Activated naive CD4-positive, alpha-beta T cell treated with anti-CD3 and anti-CD28 coated beads, Interleukin-2, amount 50 U/mL, for 24 hours (primary cell): Measurements from ENCODE around the gene FBXO28.

Source experiments
- H3K27ac Mint-ChIP-seq: one replicate; pipeline ENCODE4 v1.8.0; 2021; ENCODE audit warnings: mild to moderate bottlenecking, mixed read lengths
- H3K27me3 Mint-ChIP-seq: one replicate; pipeline ENCODE4 v1.8.0; 2021; ENCODE audit warnings: mixed read lengths
- H3K36me3 Mint-ChIP-seq: one replicate; pipeline ENCODE4 v1.8.0; 2021; ENCODE audit warnings: mixed read lengths
- H3K4me1 Mint-ChIP-seq: one replicate; pipeline ENCODE4 v1.8.0; 2021; ENCODE audit warnings: mixed read lengths
- H3K4me3 Mint-ChIP-seq: one replicate; pipeline ENCODE4 v1.8.0; 2021; ENCODE audit warnings: mild to moderate bottlenecking, mixed read lengths
- H3K9me3 Mint-ChIP-seq: one replicate; pipeline ENCODE4 v1.8.0; 2021; ENCODE audit warnings: mixed read lengths

FBXO28 gene

DNA sequence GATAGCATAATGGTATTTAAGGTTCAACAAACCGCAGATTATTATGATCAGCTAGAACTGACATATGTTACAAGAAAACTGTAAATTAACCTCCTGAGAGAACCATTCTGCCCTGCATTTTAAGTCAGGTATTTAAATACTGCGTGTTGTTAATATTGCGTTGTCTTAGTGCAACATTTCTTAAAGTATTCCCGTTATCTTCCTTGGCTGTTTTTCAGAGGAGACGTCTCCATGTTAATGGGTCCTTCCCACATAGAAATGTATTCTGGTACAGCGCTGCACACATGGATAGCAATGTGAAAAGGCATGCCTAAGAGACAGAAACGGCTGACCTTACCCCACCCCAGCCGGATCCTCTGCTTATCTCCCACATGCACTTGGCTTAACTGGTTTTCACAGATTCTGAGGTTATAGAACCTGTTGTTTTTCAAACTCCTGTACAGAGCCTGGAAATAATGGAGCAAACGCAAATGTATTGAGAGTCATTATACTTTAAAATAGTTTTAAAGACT lies 46.3 kb downstream of the FBXO28 start:
- Mint-ChIP-seq H3K4me3 (no peak overlapping the region), H3K27ac (no peak overlapping the region), H3K36me3 (peaks cover 4% of the 10 kb centered on the region), H3K27me3 (no peaks in the 10 kb centered on the region), H3K9me3 (no peaks in the 10 kb centered on the region), H3K4me1 (peaks cover 3% of the 10 kb centered on the region)

DNA sequence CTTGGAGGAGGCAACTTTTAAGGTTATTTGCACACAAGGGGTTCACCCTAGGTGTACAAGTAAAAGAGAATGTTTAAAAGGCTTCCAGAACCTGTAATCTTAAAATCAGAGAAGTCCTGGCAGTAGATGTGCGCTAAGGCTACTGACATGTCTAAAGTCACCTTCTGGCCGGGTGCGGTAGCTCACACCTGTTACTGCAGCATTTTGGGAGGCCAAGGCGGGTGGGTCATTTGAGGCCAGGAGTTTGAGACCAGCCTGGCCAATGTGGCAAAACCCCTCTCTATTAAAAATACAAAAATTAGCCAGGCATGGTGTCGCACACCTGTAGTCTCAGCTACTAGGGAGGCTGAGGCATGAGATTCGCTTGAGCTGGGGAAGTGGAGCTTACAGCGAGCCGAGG lies 48.9 kb downstream of the FBXO28 start:
- Mint-ChIP-seq H3K4me3 (no peak overlapping the region), H3K36me3 (peaks cover 3% of the 10 kb centered on the region), H3K4me1 (peaks cover 6% of the 10 kb centered on the region), H3K27ac (no peak overlapping the region), H3K9me3 (no peaks in the 10 kb centered on the region), H3K27me3 (no peaks in the 10 kb centered on the region)

- no peak overlapping the region for H3K27ac Mint-ChIP-seq
- peaks cover 6% of the 10 kb centered on the region for H3K4me1 Mint-ChIP-seq
- H3K9me3 Mint-ChIP-seq = no peaks in the 10 kb centered on the region
- H3K27me3 Mint-ChIP-seq = no peaks in the 10 kb centered on the region
- peaks cover 3% of the 10 kb centered on the region for H3K36me3 Mint-ChIP-seq
- no peak overlapping the region for H3K4me3 Mint-ChIP-seq
These were observed 49.4 kb downstream of the FBXO28 start for GRCh38 chr1:224163311-224163710.

DNA sequence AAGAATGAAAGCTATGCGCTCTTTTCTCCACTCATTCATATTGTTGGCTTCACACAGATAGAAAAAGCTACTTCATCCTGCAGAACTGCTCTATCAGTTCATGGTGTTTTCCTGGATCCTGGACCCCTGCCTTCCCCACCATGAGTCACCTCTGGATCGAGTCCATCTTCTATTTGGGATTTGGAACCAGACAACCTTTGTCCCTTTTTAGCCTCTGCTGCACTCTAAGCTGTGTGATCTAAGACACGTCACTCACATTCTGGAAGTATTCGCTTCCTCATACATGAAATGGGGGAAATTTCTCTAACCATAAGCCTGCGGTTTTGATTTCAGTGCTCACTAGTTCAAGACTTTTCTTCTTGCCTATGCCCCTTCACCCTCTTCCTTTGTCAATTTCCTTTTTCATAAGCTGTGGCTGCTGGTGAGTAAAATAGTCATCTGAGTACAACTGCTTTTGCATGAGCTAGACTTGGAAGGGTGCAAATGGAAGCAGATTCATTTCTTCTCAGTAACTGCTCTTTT lies 55.0 kb downstream of the FBXO28 start:
- peaks cover 42% of the 10 kb centered on the region for H3K4me1 Mint-ChIP-seq
- H3K4me3 Mint-ChIP-seq = peak overlapping the region; percentile 42
- H3K27me3 Mint-ChIP-seq = no peaks in the 10 kb centered on the region
- H3K36me3 Mint-ChIP-seq = peaks cover 4% of the 10 kb centered on the region
- no peaks in the 10 kb centered on the region for H3K9me3 Mint-ChIP-seq
- H3K27ac Mint-ChIP-seq = peak overlapping the region; percentile 24

- H3K9me3 Mint-ChIP-seq = no peaks in the 10 kb centered on the region
- no peaks in the 10 kb centered on the region for H3K27me3 Mint-ChIP-seq
- H3K27ac Mint-ChIP-seq = no peak overlapping the region
- H3K36me3 Mint-ChIP-seq = peaks cover 4% of the 10 kb centered on the region
- peaks cover 38% of the 10 kb centered on the region for H3K4me1 Mint-ChIP-seq
- H3K4me3 Mint-ChIP-seq = peak overlapping the region; percentile 52
These were observed 55.9 kb downstream of the FBXO28 start for GRCh38 chr1:224169718-224170270.

- Mint-ChIP-seq H3K36me3 (peaks cover 4% of the 10 kb centered on the region), H3K4me1 (peaks cover 39% of the 10 kb centered on the region), H3K27ac (peak overlapping the region; percentile 51), H3K4me3 (peak overlapping the region; percentile 52), H3K9me3 (no peaks in the 10 kb centered on the region), H3K27me3 (no peaks in the 10 kb centered on the region)
These were observed 56.4 kb downstream of the FBXO28 start for GRCh38 chr1:224170343-224170742.

DNA sequence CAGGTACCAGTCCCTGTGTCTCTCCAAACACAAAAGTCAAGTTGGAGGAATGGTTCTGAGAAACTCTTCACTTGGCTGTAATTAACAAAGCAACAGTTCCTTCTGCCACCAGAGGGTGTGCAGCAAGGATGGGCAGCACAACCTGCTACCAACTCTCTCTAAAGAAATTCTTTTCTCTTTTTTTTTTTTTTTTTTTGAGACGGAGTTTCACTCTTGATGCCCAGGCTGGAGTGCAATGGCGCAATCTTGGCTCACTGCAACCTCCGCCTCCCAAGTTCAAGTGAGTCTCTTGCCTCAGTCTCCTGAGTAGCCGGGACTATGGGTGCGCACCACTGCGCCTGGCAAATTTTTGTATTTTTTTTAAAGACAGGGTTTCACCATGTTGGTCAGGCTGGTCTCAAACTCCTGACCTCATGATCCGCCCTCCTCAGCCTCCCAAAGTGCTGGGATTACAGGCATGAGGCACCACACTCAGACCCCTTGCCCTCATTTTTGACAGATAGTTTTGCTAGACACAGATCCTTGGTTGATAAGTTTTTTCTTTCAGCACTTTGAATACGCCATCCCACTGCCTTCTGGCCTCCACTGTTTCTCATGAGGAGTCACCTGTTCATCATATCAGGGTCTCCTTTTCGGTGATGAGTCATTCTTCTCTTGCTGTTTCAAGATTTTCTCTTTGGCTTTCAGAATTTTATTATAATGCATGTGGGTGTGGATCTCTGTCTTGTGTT lies 57.0 kb downstream of the FBXO28 start:
- H3K27ac Mint-ChIP-seq = peak overlapping the region; percentile 51
- H3K9me3 Mint-ChIP-seq = no peaks in the 10 kb centered on the region
- H3K4me3 Mint-ChIP-seq = peak overlapping the region; percentile 52
- H3K4me1 Mint-ChIP-seq = peaks cover 41% of the 10 kb centered on the region
- peaks cover 4% of the 10 kb centered on the region for H3K36me3 Mint-ChIP-seq
- no peaks in the 10 kb centered on the region for H3K27me3 Mint-ChIP-seq

- Mint-ChIP-seq H3K9me3 (no peaks in the 10 kb centered on the region), H3K4me3 (no peak overlapping the region), H3K36me3 (peaks cover 4% of the 10 kb centered on the region), H3K27me3 (no peaks in the 10 kb centered on the region), H3K27ac (peak overlapping the region; percentile 69), H3K4me1 (peaks cover 38% of the 10 kb centered on the region)
These were observed 58.3 kb downstream of the FBXO28 start for GRCh38 chr1:224172229-224172628.

DNA sequence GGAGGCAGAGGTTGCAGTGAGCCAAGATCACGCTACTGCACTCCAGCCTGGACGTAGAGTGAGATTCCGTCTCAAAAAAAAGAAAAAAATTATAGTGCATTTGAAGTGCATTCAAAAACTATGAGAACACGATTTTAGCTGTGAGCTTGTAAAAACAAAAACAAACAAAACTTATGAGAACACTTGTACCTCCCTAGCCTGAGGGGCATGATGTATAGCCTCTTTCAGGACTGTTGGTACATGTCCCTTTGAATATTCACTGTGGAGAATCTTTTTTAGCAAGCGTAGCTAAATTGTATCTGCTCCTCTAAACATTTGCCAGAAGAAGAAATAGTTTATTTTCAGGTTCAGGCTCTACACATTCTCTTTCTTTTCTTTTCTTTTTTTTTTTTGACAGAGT lies 59.6 kb downstream of the FBXO28 start:
- Mint-ChIP-seq H3K4me3 (no peak overlapping the region), H3K4me1 (peaks cover 38% of the 10 kb centered on the region), H3K9me3 (no peaks in the 10 kb centered on the region), H3K36me3 (peaks cover 4% of the 10 kb centered on the region), H3K27me3 (no peaks in the 10 kb centered on the region), H3K27ac (no peak overlapping the region)

- Mint-ChIP-seq H3K27me3 (no peaks in the 10 kb centered on the region), H3K9me3 (no peaks in the 10 kb centered on the region), H3K36me3 (peaks cover 4% of the 10 kb centered on the region), H3K4me1 (peaks cover 17% of the 10 kb centered on the region), H3K27ac (no peak overlapping the region), H3K4me3 (peak overlapping the region; percentile 57)
These were observed 61.7 kb downstream of the FBXO28 start for GRCh38 chr1:224175617-224176016.

- no peaks in the 10 kb centered on the region for H3K27me3 Mint-ChIP-seq
- H3K9me3 Mint-ChIP-seq = no peaks in the 10 kb centered on the region
- H3K4me1 Mint-ChIP-seq = peaks cover 18% of the 10 kb centered on the region
- H3K36me3 Mint-ChIP-seq = no peaks in the 10 kb centered on the region
- no peak overlapping the region for H3K4me3 Mint-ChIP-seq
- H3K27ac Mint-ChIP-seq = no peak overlapping the region
These were observed 63.6 kb downstream of the FBXO28 start for GRCh38 chr1:224177356-224177999.

GRCh38 chr1:224178894-224179293 lies 65.0 kb downstream of the FBXO28 start:
- H3K4me3 Mint-ChIP-seq = no peak overlapping the region
- H3K4me1 Mint-ChIP-seq = peaks cover 19% of the 10 kb centered on the region
- H3K27ac Mint-ChIP-seq = peak overlapping the region; percentile 35
- no peaks in the 10 kb centered on the region for H3K36me3 Mint-ChIP-seq
- no peaks in the 10 kb centered on the region for H3K27me3 Mint-ChIP-seq
- H3K9me3 Mint-ChIP-seq = no peaks in the 10 kb centered on the region

- H3K27ac Mint-ChIP-seq = peak overlapping the region; percentile 59
- H3K4me1 Mint-ChIP-seq = peaks cover 36% of the 10 kb centered on the region
- no peaks in the 10 kb centered on the region for H3K27me3 Mint-ChIP-seq
- peak overlapping the region; percentile 15 for H3K4me3 Mint-ChIP-seq
- no peaks in the 10 kb centered on the region for H3K36me3 Mint-ChIP-seq
- H3K9me3 Mint-ChIP-seq = no peaks in the 10 kb centered on the region
These were observed 67.0 kb downstream of the FBXO28 start for GRCh38 chr1:224180783-224181452.

- no peaks in the 10 kb centered on the region for H3K9me3 Mint-ChIP-seq
- H3K4me1 Mint-ChIP-seq = peaks cover 41% of the 10 kb centered on the region
- no peaks in the 10 kb centered on the region for H3K36me3 Mint-ChIP-seq
- H3K27ac Mint-ChIP-seq = peak overlapping the region; percentile 86
- H3K27me3 Mint-ChIP-seq = no peaks in the 10 kb centered on the region
- peak overlapping the region; percentile 82 for H3K4me3 Mint-ChIP-seq
These were observed 67.5 kb downstream of the FBXO28 start for GRCh38 chr1:224181453-224181810.

GRCh38 chr1:224182057-224182865 lies 68.3 kb downstream of the FBXO28 start:
- peak overlapping the region; percentile 86 for H3K27ac Mint-ChIP-seq
- peaks cover 47% of the 10 kb centered on the region for H3K4me1 Mint-ChIP-seq
- peak overlapping the region; percentile 82 for H3K4me3 Mint-ChIP-seq
- H3K36me3 Mint-ChIP-seq = peaks cover 2% of the 10 kb centered on the region
- H3K9me3 Mint-ChIP-seq = no peaks in the 10 kb centered on the region
- no peaks in the 10 kb centered on the region for H3K27me3 Mint-ChIP-seq
